DOHH2 (cell line): ENCODE measurements around the gene RAB11FIP5.

Experiments used
- EZH2phosphoT487 ChIP-seq: fragments of 200-600 bp; sonication (generic); IDR thresholded peaks from 2 replicates; pipeline ENCODE4 v1.6.1; 2017; ENCODE audit warnings: borderline replicate concordance, mild to moderate bottlenecking, antibody characterized with exemption, low read length, moderate library complexity, mixed read lengths
- TF ChIP-seq, protein P1 (sequence below): fragments of 200-600 bp; sonication (generic); IDR thresholded peaks from one replicate; pipeline ENCODE4 v1.5.1; 2014; ENCODE audit warnings: antibody characterized with exemption, mild to moderate bottlenecking, low read depth, low read length; ENCODE audit not compliant: poor library complexity, severe bottlenecking

DNA sequence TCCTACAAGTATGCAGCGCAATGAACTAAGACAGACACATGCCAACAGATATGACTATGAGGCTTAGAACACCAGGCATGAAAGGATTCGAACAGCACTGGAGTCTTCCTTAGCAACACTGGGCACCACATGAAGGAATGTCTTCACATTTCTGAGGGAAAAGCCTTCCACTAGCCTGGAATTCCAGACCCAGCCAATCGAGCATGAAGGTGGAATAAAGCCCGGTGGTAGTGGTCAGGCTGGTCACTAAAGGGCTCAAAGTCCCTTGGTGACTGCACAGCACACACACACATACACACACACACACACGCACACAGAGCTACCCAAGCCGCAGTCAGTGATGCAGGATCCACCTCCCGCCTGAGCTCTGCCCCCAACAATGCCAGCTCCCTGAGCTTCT, 21.6 kb downstream of the RAB11FIP5 start:
- TF ChIP-seq EZH2phosphoT487: no peak
- TF ChIP-seq, protein P1, sequence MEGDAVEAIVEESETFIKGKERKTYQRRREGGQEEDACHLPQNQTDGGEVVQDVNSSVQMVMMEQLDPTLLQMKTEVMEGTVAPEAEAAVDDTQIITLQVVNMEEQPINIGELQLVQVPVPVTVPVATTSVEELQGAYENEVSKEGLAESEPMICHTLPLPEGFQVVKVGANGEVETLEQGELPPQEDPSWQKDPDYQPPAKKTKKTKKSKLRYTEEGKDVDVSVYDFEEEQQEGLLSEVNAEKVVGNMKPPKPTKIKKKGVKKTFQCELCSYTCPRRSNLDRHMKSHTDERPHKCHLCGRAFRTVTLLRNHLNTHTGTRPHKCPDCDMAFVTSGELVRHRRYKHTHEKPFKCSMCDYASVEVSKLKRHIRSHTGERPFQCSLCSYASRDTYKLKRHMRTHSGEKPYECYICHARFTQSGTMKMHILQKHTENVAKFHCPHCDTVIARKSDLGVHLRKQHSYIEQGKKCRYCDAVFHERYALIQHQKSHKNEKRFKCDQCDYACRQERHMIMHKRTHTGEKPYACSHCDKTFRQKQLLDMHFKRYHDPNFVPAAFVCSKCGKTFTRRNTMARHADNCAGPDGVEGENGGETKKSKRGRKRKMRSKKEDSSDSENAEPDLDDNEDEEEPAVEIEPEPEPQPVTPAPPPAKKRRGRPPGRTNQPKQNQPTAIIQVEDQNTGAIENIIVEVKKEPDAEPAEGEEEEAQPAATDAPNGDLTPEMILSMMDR: no peak
